ENCODE measurements around the gene CIBAR2.

DNA sequence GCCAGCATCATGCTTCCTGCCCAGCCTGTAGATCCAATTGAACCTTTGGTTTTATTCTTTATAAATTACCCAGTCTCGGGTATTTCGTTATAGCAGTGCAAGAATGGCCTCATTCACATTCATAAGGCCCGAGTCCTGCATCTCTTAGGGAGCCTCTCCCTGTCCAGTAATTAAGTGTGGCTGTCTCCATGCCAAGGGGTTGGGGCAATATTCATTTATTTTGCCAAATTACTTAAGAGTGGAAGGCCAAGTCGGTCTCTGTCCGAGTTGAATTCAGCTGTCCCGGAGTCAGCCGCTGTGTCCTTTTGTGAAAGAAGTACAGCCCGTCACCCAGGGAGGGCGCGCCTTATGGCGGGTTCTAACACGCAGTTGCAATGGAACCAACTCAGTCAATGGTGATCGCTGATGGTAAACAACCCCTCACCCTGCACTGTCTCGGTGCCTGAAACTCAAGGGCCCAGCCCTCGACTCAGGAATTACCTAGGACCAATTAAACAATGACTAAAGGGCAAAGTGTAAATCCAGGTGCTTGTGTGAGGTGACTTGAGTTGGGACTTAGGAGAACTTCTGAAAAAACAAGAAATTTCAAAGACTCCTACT is 62.5 kb downstream of the CIBAR2 start:
- TF ChIP-seq, protein P1, sequence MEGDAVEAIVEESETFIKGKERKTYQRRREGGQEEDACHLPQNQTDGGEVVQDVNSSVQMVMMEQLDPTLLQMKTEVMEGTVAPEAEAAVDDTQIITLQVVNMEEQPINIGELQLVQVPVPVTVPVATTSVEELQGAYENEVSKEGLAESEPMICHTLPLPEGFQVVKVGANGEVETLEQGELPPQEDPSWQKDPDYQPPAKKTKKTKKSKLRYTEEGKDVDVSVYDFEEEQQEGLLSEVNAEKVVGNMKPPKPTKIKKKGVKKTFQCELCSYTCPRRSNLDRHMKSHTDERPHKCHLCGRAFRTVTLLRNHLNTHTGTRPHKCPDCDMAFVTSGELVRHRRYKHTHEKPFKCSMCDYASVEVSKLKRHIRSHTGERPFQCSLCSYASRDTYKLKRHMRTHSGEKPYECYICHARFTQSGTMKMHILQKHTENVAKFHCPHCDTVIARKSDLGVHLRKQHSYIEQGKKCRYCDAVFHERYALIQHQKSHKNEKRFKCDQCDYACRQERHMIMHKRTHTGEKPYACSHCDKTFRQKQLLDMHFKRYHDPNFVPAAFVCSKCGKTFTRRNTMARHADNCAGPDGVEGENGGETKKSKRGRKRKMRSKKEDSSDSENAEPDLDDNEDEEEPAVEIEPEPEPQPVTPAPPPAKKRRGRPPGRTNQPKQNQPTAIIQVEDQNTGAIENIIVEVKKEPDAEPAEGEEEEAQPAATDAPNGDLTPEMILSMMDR (conservative IDR thresholded peaks at IDR 0.05; ENCODE audit: low read length) = no peak
- TF ChIP-seq EZH2phosphoT487 (IDR thresholded peaks at IDR 0.05; ENCODE audit: borderline replicate concordance, low read depth, low read length) = no peak

Measured in OCI-LY7 (cell line).